A549 (cell line): Measurements from ENCODE around the gene HABP2. TPM values are rescaled to one million over a fixed set of nuclear protein-coding genes. Genes with fewer than 3 reads are reported as not detected.

Source experiments
- ATAC-seq, 2 experiments: fragments of 200-7000 bp in 1 of 2; fragments of >200 bp in 1 of 2; cut with Nextera tagmentation in 1 of 2; cut with Tn5 transposase in 1 of 2; 3 replicates each; pipeline versions ENCODE4 v1.8.0 to v1.9.1; 2018 to 2020; ENCODE audit warnings: mild to moderate bottlenecking in 1 of 2, moderate library complexity in 1 of 2
- CTCF ChIA-PET: fragments of 300-600 bp; sonication (Branson Sonifier 250); formaldehyde crosslinking; extraction: SDS; loops from one replicate; lab custom pipeline; 2021; ENCODE audit warnings: antibody characterized with exemption, inconsistent platforms; lab: Yijun Ruan, JAX
- POLR2A ChIA-PET: fragments of 350-600 bp; formaldehyde crosslinking; extraction: SDS; loops from one replicate; lab custom pipeline; 2021; ENCODE audit warnings: antibody characterized with exemption, inconsistent platforms; lab: Yijun Ruan, JAX
- DNase-seq, 2 experiments: peaks; one replicate each; pipeline versions ENCODE4 v3.0.0 to v3.0.0-alpha.2; 2011 to 2016; ENCODE audit warnings: low read depth in 1 of 2, low spot score in 1 of 2
- FAIRE-seq: peaks from 2 replicates; lab custom pipeline; 2011; peaks lifted over from hg19 to GRCh38; lab: Jason Lieb, UNC
- H3K27ac ChIP-seq, 2 experiments: fragments of >200 bp; sonication (Bioruptor Twin); formaldehyde crosslinking; 3 replicates each; pipeline ENCODE4 v1.5.1; 2016 to 2017
- H3K4me1 ChIP-seq: fragments of >200 bp; sonication (Bioruptor Twin); formaldehyde crosslinking; 3 replicates; pipeline ENCODE4 v1.6.1; 2016
- H3K4me2 ChIP-seq: fragments of >200 bp; sonication (Bioruptor Twin); formaldehyde crosslinking; 3 replicates; pipeline ENCODE4 v1.6.1; 2016
- H3K4me3 ChIP-seq: fragments of >200 bp; sonication (Bioruptor Twin); formaldehyde crosslinking; 3 replicates; pipeline ENCODE4 v1.5.1; 2016
- H3K9me3 ChIP-seq: fragments of >200 bp; sonication (Bioruptor Twin); formaldehyde crosslinking; 3 replicates; pipeline ENCODE4 v1.6.1; 2016
- BHLHE40 ChIP-seq: IDR thresholded peaks from 2 replicates; pipeline ENCODE4 v1.6.1; 2012; ENCODE audit warnings: low read depth, low read length, inconsistent platforms
- CBX2 ChIP-seq: fragments of 200-600 bp; sonication (generic); IDR thresholded peaks from 2 replicates; pipeline ENCODE4 v1.6.1; 2016; ENCODE audit warnings: low read depth, mild to moderate bottlenecking, borderline replicate concordance
- CBX8 ChIP-seq: fragments of 200-600 bp; sonication (generic); IDR thresholded peaks from 2 replicates; pipeline ENCODE4 v1.6.1; 2016
- CEBPB ChIP-seq, 2 experiments: fragments of >200 bp in 1 of 2; sonication (Bioruptor Twin) in 1 of 2; formaldehyde crosslinking in 1 of 2; IDR thresholded peaks; 2 replicates each; pipeline ENCODE4 v1.6.1; 2012 to 2016
- CHD2 ChIP-seq: fragments of 150-350 bp; IDR thresholded peaks from 2 replicates; pipeline ENCODE4 v1.6.1; 2014; ENCODE audit warnings: low read length; ENCODE audit not compliant: partially characterized antibody
- ESRRA ChIP-seq: fragments of 150-350 bp; IDR thresholded peaks from 2 replicates; pipeline ENCODE4 v1.6.1; 2014; ENCODE audit warnings: mild to moderate bottlenecking, low read length, borderline replicate concordance
- FOSB ChIP-seq: fragments of 250-450 bp; sonication (Bioruptor Pico); IDR thresholded peaks from 2 replicates; pipeline ENCODE4 v1.5.0; 2020; ENCODE audit warnings: mild to moderate bottlenecking, moderate library complexity
- FOSL2 ChIP-seq, 2 experiments: fragments of 450-650 bp in 1 of 2; fragments of >200 bp in 1 of 2; sonication (Bioruptor Twin) in 1 of 2; formaldehyde crosslinking; IDR thresholded peaks; 2 replicates each; pipeline versions ENCODE4 v1.5.0 to v1.6.1; 2016 to 2020; ENCODE audit warnings: mild to moderate bottlenecking in 1 of 2, moderate library complexity in 1 of 2
- GATA3 ChIP-seq: IDR thresholded peaks from 2 replicates; pipeline ENCODE4 v1.6.1; 2012; ENCODE audit warnings: borderline replicate concordance
- HDAC2 ChIP-seq: fragments of 200-600 bp; sonication (generic); IDR thresholded peaks from 2 replicates; pipeline ENCODE4 v1.6.1; 2016
- HEYL ChIP-seq: fragments of 250-450 bp; sonication (Bioruptor Pico); IDR thresholded peaks from 2 replicates; pipeline ENCODE4 v1.8.0; 2021; ENCODE audit warnings: mild to moderate bottlenecking, moderate library complexity
- JUN ChIP-seq, 2 experiments: fragments of >200 bp; sonication (Bioruptor Twin); formaldehyde crosslinking; IDR thresholded peaks; 2 replicates in 1 of 2; 3 replicates in 1 of 2; pipeline ENCODE4 v1.6.1; 2016 to 2017
- JUNB ChIP-seq: fragments of >200 bp; sonication (Bioruptor Twin); formaldehyde crosslinking; IDR thresholded peaks from 2 replicates; pipeline ENCODE4 v1.6.1; 2016
- KDM5A ChIP-seq: fragments of 200-600 bp; sonication (generic); IDR thresholded peaks from 2 replicates; pipeline ENCODE4 v1.6.1; 2016; ENCODE audit warnings: antibody characterized with exemption, mild to moderate bottlenecking
- NFE2L2 ChIP-seq: fragments of 150-350 bp; conservative IDR thresholded peaks from 2 replicates; pipeline ENCODE4 v1.6.1; 2014; ENCODE audit warnings: low read length
- NR3C1 ChIP-seq: fragments of >200 bp; sonication (Bioruptor Twin); formaldehyde crosslinking; IDR thresholded peaks from 3 replicates; pipeline ENCODE4 v1.6.1; 2017
- PHF8 ChIP-seq: fragments of 200-600 bp; sonication (generic); IDR thresholded peaks from 2 replicates; pipeline ENCODE4 v1.6.1; 2016; ENCODE audit warnings: low read depth, mild to moderate bottlenecking, antibody characterized with exemption, moderate library complexity, borderline replicate concordance
- POLR2AphosphoS2 ChIP-seq: conservative IDR thresholded peaks from 2 replicates; pipeline ENCODE4 v1.6.1; 2012; ENCODE audit warnings: low read length, improper control_type of control experiment, inconsistent platforms
- RCOR1 ChIP-seq: fragments of 150-350 bp; IDR thresholded peaks from 2 replicates; pipeline ENCODE4 v1.6.1; 2014; ENCODE audit warnings: antibody characterized with exemption, low read length, low read depth
- RFX5 ChIP-seq: fragments of 450-650 bp; IDR thresholded peaks from 2 replicates; pipeline ENCODE4 v1.7.1; 2014; ENCODE audit warnings: antibody characterized with exemption, mild to moderate bottlenecking, moderate library complexity
- RNF2 ChIP-seq: fragments of 200-600 bp; sonication (generic); IDR thresholded peaks from 2 replicates; pipeline ENCODE4 v1.6.1; 2016; ENCODE audit warnings: low read depth, mild to moderate bottlenecking, antibody characterized with exemption, moderate library complexity, borderline replicate concordance
- SREBF2 ChIP-seq: fragments of 450-650 bp; IDR thresholded peaks from 2 replicates; pipeline ENCODE4 v1.6.1; 2014; ENCODE audit warnings: mild to moderate bottlenecking, moderate library complexity
- TP53 ChIP-seq: fragments of 250-450 bp; sonication (Bioruptor Pico); IDR thresholded peaks from 2 replicates; pipeline ENCODE4 v1.5.0; 2021; ENCODE audit warnings: mild to moderate bottlenecking, moderate library complexity
- ZC3H11A ChIP-seq: fragments of 450-650 bp; IDR thresholded peaks from 2 replicates; pipeline ENCODE4 v1.6.1; 2014; ENCODE audit warnings: antibody characterized with exemption, mild to moderate bottlenecking
- ZFP36 ChIP-seq: fragments of 450-650 bp; IDR thresholded peaks from 2 replicates; pipeline ENCODE4 v1.6.1; 2014; ENCODE audit warnings: borderline replicate concordance; ENCODE audit not compliant: partially characterized antibody
- ZNF302 ChIP-seq: fragments of 250-450 bp; sonication (Bioruptor Pico); IDR thresholded peaks from 2 replicates; pipeline ENCODE4 v1.9.0; 2021; ENCODE audit warnings: inconsistent platforms, mild to moderate bottlenecking, moderate library complexity
- WGBS: methylation state at CpG from one replicate; pipeline ENCODE4 v1.1.6; 2017; ENCODE audit errors: missing lambda C conversion rate; 5-methylcytosine and 5-hydroxymethylcytosine counted together
- polyA plus RNA-seq, 4 experiments: library from polyadenylated mRNA; depleted of rRNA in 3 of 4; stranded (reverse); fragments of >200 nt; fragmentation: RNase III in 1 of 4; extraction: RNeasy Plus Mini Kit Qiagen cat#74134 plus additional on column Dnase treatment in 1 of 4; gene quantifications; 2 replicates in 3 of 4; 3 replicates in 1 of 4; pipeline ENCODE4 v1.2.3, GENCODE V29; 2011 to 2017
- TF ChIP-seq, protein P1 (sequence below): fragments of 250-450 bp; sonication (Bioruptor Pico); IDR thresholded peaks from 2 replicates; pipeline ENCODE4 v1.5.0; 2021; ENCODE audit warnings: mild to moderate bottlenecking, moderate library complexity, borderline replicate concordance
- TF ChIP-seq, protein P2 (sequence below): fragments of 200-600 bp; sonication (generic); IDR thresholded peaks from 2 replicates; pipeline ENCODE4 v1.6.1; 2016; ENCODE audit warnings: antibody characterized with exemption, mild to moderate bottlenecking, moderate library complexity
- TF ChIP-seq, protein P3 (sequence below): fragments of >200 bp; sonication (Bioruptor Twin); formaldehyde crosslinking; IDR thresholded peaks from 3 replicates; pipeline ENCODE4 v1.6.1; 2016
- TF ChIP-seq, protein P4 (sequence below): fragments of 250-450 bp; sonication (Bioruptor Pico); IDR thresholded peaks from 2 replicates; pipeline ENCODE4 v1.5.0; 2020; ENCODE audit warnings: low read depth, mild to moderate bottlenecking, moderate library complexity

HABP2 gene
- polyA plus RNA-seq, 2 of the 4 experiments (the other 2 are of a cell fraction): 0.17 to 0.97 TPM

DNA sequence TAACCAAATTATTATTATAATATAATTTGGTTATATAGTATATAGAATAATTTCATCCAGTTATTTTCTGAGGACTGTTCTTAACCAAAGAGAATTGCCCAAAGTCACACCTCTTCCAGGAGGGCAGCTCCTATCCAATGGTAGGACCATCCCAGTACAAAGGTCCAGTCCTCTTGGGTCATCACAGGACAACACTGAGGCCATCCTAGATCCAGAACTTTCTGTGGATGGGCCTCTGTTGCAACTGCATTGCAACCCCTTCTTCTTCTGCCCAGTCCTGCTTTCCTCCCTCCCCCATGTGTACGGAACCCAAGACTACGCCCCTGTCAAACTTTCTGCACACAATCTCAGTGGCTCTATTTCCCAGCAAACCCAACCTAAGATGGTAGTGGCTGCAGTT is 5.4 kb upstream of the HABP2 start:
- no peak overlapping the region for H3K4me3 ChIP-seq
- ChIA-PET POLR2A (no interaction called here), CTCF (interaction anchor here (0.9 to 1.8 kb wide), 4 partner anchors 16 to 93 kb away, joined by 3 to 6 read pairs (median 4); no protein-coding TSS in a partner anchor)
- TF ChIP-seq RNF2 (no peak), FOSL2 (IDR thresholded peaks at IDR 0.05) (no peak), FOSL2 (CRISPR knock-in tag; IDR thresholded peaks at IDR 0.05) (no peak), RCOR1 (no peak), JUN (IDR thresholded peaks at IDR 0.05) (no peak), FOSB (CRISPR knock-in tag) (no peak), PHF8 (no peak), TP53 (no peak), JUNB (no peak), ESRRA (no peak), CEBPB (IDR thresholded peaks at IDR 0.05) (no peak), NFE2L2 (no peak), ZC3H11A (no peak), HEYL (CRISPR knock-in tag) (no peak), ZFP36 (no peak)
- TF ChIP-seq, protein P1, sequence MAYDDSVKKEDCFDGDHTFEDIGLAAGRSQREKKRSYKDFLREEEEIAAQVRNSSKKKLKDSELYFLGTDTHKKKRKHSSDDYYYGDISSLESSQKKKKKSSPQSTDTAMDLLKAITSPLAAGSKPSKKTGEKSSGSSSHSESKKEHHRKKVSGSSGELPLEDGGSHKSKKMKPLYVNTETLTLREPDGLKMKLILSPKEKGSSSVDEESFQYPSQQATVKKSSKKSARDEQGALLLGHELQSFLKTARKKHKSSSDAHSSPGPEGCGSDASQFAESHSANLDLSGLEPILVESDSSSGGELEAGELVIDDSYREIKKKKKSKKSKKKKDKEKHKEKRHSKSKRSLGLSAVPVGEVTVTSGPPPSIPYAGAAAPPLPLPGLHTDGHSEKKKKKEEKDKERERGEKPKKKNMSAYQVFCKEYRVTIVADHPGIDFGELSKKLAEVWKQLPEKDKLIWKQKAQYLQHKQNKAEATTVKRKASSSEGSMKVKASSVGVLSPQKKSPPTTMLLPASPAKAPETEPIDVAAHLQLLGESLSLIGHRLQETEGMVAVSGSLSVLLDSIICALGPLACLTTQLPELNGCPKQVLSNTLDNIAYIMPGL: no peak
- no peak for DNase-seq
- no peak for FAIRE-seq
- H3K4me2 ChIP-seq: no peak overlapping the region
- WGBS: 66% methylated on average over 2 of the region's 2 CpGs
- peaks cover 6% of the 10 kb centered on the region for H3K4me1 ChIP-seq
- no peaks in the 10 kb centered on the region for H3K9me3 ChIP-seq
- no peak for ATAC-seq
- H3K27ac ChIP-seq: no peak overlapping the region

DNA sequence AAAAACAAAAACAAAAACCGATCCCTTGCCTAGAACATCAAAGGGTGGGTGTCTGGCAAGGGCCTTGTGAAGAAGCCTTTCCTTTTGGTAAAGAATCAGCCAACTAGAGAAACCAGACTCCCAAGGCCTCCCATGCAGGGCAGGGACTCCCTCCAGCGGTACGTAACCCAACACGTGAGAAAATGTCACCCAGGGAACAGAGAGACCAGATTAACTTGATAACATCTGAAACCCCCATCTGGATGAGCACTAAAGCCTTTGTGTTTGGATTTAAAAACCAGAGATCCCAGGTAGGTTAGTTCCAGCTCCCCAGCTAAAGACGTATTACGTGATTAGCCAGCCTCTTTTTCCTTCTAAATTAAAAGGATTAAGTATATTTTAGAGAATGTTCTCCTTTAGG is 3.0 kb upstream of the HABP2 start:
- ATAC-seq (no peak), FAIRE-seq (no peak), DNase-seq (no peak)
- 86% methylated on average over 6 of the region's 6 CpGs for WGBS
- POLR2A ChIA-PET: no interaction called here
- TF ChIP-seq, protein P2, sequence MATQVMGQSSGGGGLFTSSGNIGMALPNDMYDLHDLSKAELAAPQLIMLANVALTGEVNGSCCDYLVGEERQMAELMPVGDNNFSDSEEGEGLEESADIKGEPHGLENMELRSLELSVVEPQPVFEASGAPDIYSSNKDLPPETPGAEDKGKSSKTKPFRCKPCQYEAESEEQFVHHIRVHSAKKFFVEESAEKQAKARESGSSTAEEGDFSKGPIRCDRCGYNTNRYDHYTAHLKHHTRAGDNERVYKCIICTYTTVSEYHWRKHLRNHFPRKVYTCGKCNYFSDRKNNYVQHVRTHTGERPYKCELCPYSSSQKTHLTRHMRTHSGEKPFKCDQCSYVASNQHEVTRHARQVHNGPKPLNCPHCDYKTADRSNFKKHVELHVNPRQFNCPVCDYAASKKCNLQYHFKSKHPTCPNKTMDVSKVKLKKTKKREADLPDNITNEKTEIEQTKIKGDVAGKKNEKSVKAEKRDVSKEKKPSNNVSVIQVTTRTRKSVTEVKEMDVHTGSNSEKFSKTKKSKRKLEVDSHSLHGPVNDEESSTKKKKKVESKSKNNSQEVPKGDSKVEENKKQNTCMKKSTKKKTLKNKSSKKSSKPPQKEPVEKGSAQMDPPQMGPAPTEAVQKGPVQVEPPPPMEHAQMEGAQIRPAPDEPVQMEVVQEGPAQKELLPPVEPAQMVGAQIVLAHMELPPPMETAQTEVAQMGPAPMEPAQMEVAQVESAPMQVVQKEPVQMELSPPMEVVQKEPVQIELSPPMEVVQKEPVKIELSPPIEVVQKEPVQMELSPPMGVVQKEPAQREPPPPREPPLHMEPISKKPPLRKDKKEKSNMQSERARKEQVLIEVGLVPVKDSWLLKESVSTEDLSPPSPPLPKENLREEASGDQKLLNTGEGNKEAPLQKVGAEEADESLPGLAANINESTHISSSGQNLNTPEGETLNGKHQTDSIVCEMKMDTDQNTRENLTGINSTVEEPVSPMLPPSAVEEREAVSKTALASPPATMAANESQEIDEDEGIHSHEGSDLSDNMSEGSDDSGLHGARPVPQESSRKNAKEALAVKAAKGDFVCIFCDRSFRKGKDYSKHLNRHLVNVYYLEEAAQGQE: no peak
- TF ChIP-seq GATA3 (no peak), CEBPB (IDR thresholded peaks at IDR 0.05) (no peak), RCOR1 (no peak), RFX5 (no peak), CHD2 (no peak), PHF8 (no peak), NR3C1 (no peak), CBX8 (no peak), POLR2AphosphoS2 (no peak), HEYL (CRISPR knock-in tag) (no peak), ZNF302 (no peak), TP53 (no peak), CBX2 (no peak), SREBF2 (no peak), KDM5A (no peak), HDAC2 (no peak), BHLHE40 (no peak)
- TF ChIP-seq, protein P3, sequence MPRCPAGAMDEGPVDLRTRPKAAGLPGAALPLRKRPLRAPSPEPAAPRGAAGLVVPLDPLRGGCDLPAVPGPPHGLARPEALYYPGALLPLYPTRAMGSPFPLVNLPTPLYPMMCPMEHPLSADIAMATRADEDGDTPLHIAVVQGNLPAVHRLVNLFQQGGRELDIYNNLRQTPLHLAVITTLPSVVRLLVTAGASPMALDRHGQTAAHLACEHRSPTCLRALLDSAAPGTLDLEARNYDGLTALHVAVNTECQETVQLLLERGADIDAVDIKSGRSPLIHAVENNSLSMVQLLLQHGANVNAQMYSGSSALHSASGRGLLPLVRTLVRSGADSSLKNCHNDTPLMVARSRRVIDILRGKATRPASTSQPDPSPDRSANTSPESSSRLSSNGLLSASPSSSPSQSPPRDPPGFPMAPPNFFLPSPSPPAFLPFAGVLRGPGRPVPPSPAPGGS: no peak
- TF ChIP-seq, protein P4, sequence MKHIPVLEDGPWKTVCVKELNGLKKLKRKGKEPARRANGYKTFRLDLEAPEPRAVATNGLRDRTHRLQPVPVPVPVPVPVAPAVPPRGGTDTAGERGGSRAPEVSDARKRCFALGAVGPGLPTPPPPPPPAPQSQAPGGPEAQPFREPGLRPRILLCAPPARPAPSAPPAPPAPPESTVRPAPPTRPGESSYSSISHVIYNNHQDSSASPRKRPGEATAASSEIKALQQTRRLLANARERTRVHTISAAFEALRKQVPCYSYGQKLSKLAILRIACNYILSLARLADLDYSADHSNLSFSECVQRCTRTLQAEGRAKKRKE: no peak
- Histone ChIP-seq H3K27ac (no peak overlapping the region), H3K4me2 (no peak overlapping the region), H3K4me3 (no peak overlapping the region), H3K9me3 (no peaks in the 10 kb centered on the region), H3K4me1 (peaks cover 19% of the 10 kb centered on the region)
- CTCF ChIA-PET: no interaction called here
